ENCODE measurements around the gene APIP.

- TF ChIP-seq CTCF (IDR thresholded peaks at IDR 0.05): no peak
- no peak for TF ChIP-seq POLR2A (IDR thresholded peaks at IDR 0.05)
These were observed 55.7 kb downstream of the APIP start for GRCh38 chr11:34860518-34860917.
